Gastroesophageal sphincter (tissue), 4 donors: ENCODE results near the gene MACF1. TPM values are rescaled to one million over a fixed set of nuclear protein-coding genes. Genes with fewer than 3 reads are reported as not detected.
A peak's percentile ranks its signal among the peaks of the same experiment; 100 is the strongest.

Source experiments
- ATAC-seq: fragments of 150-250 bp; one replicate; pipeline ENCODE4 v1.9.1; 2016; ENCODE audit warnings: mild to moderate bottlenecking, moderate library complexity
- H3K27ac ChIP-seq, 4 donors: fragments of 200-600 bp; sonication (generic) in 3 of 4; 1 replicate in 3 of 4; 2 replicates in 1 of 4; pipeline ENCODE4 v1.5.1; 2016 to 2019
- H3K27me3 ChIP-seq: fragments of 200-600 bp; sonication (generic); one replicate; pipeline ENCODE4 v1.5.1; 2019
- H3K36me3 ChIP-seq, 2 donors: fragments of 200-600 bp; sonication (generic); one replicate each; pipeline ENCODE4 v1.5.1; 2019; ENCODE audit warnings: control low read depth in 1 of 2
- H3K4me1 ChIP-seq, 3 donors: fragments of 200-600 bp; sonication (generic); 1 replicate in 2 of 3; 2 replicates in 1 of 3; pipeline ENCODE4 v1.5.1; 2016 to 2019; ENCODE audit warnings: control low read depth in 2 of 3
- H3K4me3 ChIP-seq, 2 donors: fragments of 200-600 bp; sonication (generic); one replicate each; pipeline ENCODE4 v1.5.1; 2019; ENCODE audit warnings: mild to moderate bottlenecking in 1 of 2, moderate library complexity in 1 of 2
- H3K9me3 ChIP-seq, 3 donors: fragments of 200-600 bp; sonication (generic); one replicate each; pipeline ENCODE4 v1.5.1; 2017 to 2019; ENCODE audit warnings: control low read depth in 2 of 3
- CTCF ChIP-seq, 4 experiments: fragments of 200-600 bp in 2 of 4; fragments of 450-650 bp in 2 of 4; sonication (generic) in 1 of 4; IDR thresholded peaks; one replicate each; pipeline ENCODE4 v1.5.1; 2017 to 2019; ENCODE audit warnings: antibody characterized with exemption in 4 of 4, mild to moderate bottlenecking in 2 of 4, moderate library complexity in 2 of 4
- EP300 ChIP-seq: sonication (generic); formaldehyde crosslinking; IDR thresholded peaks from one replicate; pipeline ENCODE4 v1.6.1; 2017; ENCODE audit warnings: antibody characterized with exemption, mild to moderate bottlenecking
- POLR2A ChIP-seq, 2 donors: fragments of 450-650 bp; IDR thresholded peaks; one replicate each; pipeline ENCODE4 v1.6.1; 2017; ENCODE audit warnings: antibody characterized with exemption in 2 of 2, mild to moderate bottlenecking in 2 of 2, moderate library complexity in 1 of 2
- POLR2AphosphoS5 ChIP-seq: sonication (generic); formaldehyde crosslinking; IDR thresholded peaks from one replicate; pipeline ENCODE4 v1.6.1; 2017; ENCODE audit warnings: antibody characterized with exemption
- WGBS, 2 donors: methylation state at CpG; one replicate each; pipeline ENCODE4 v1.1.5; 2018; ENCODE audit warnings: low coverage in 1 of 2; 5-methylcytosine and 5-hydroxymethylcytosine counted together
- total RNA-seq, 4 donors: library from RNA; depleted of rRNA; stranded (reverse); fragments of >200 nt; gene quantifications; one replicate each; pipeline ENCODE4 v1.1.0, GENCODE V29; 2016

Gene MACF1, protein sequence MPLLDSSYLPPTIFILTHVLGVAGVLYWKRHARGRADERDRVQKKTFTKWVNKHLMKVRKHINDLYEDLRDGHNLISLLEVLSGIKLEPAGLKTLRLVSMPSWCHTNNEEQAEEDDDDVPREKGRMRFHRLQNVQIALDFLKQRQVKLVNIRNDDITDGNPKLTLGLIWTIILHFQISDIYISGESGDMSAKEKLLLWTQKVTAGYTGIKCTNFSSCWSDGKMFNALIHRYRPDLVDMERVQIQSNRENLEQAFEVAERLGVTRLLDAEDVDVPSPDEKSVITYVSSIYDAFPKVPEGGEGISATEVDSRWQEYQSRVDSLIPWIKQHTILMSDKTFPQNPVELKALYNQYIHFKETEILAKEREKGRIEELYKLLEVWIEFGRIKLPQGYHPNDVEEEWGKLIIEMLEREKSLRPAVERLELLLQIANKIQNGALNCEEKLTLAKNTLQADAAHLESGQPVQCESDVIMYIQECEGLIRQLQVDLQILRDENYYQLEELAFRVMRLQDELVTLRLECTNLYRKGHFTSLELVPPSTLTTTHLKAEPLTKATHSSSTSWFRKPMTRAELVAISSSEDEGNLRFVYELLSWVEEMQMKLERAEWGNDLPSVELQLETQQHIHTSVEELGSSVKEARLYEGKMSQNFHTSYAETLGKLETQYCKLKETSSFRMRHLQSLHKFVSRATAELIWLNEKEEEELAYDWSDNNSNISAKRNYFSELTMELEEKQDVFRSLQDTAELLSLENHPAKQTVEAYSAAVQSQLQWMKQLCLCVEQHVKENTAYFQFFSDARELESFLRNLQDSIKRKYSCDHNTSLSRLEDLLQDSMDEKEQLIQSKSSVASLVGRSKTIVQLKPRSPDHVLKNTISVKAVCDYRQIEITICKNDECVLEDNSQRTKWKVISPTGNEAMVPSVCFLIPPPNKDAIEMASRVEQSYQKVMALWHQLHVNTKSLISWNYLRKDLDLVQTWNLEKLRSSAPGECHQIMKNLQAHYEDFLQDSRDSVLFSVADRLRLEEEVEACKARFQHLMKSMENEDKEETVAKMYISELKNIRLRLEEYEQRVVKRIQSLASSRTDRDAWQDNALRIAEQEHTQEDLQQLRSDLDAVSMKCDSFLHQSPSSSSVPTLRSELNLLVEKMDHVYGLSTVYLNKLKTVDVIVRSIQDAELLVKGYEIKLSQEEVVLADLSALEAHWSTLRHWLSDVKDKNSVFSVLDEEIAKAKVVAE (N-terminal part only)
- total RNA-seq: 100 to 1,000 TPM; 454 to 752 (median 541) TPM

DNA sequence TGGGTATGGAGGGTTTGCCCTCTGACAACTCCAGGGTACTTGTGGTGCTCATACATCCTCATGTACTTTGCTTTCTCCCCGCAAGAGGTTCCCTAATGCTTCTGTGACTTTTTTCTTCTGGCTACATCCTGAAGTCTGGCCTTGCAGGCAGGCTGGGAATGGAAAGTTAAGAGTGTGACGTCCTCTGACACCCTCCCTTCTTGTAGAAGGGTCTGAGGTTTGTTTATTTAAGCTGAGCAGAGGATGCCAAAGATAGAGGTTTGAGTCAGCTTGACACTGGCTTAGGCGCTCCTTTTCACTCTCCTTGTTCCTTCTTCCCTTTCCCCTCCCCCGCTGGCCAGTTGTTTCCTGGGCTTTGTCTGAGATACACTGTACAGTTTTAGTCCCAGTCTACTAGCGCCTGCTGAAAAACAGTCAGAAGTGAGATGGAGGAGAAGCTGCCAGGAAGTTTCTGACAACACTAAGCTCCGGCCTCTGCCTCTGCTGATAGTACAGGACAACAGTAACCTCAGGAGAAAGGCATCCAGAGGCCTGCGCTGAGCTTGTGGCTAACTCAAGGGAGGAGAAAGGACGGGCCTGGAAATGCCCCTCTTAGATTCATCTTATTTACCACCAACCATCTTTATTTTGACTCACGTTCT, at the start of gene MACF1:
MACF1 (plus strand) TSS at position 255 of the 641 bp plus-strand sequence; CDS start at position 583, 328 bp downstream.
- TF ChIP-seq POLR2A (IDR thresholded peaks at IDR 0.05) (peak in 1 of 2 donors; percentile 34), POLR2AphosphoS5 (peak; percentile 63), EP300 (no peak), CTCF (IDR thresholded peaks at IDR 0.05) (peak; percentile 35 to 81 (median 72))

GRCh38 chr1:39157304-39157703, 47.2 kb upstream of the MACF1 start:
- Histone ChIP-seq H3K9me3 (no peaks in the 10 kb centered on the region), H3K27ac (no peak overlapping the region), H3K27me3 (no peaks in the 10 kb centered on the region), H3K4me1 (peaks cover 31 to 98% (median 61%) of the 10 kb centered on the region in 3 donors), H3K36me3 (no peaks in the 10 kb centered on the region), H3K4me3 (no peak overlapping the region)
- no peak for TF ChIP-seq POLR2AphosphoS5
- no peak for TF ChIP-seq POLR2A (IDR thresholded peaks at IDR 0.05)
- TF ChIP-seq CTCF (IDR thresholded peaks at IDR 0.05): no peak
- no peak for TF ChIP-seq EP300
- ATAC-seq: no peak

More for the DNA sequence above, at the start of gene MACF1:
- Histone ChIP-seq H3K4me3 (peak within 1 kb of the TSS; percentile 48 to 59), H3K27ac (peak within 1 kb of the TSS; percentile 91 to 100 (median 92)), H3K27me3 (no peaks in the 10 kb centered on the region), H3K36me3 (no peaks in the 10 kb centered on the region), H3K9me3 (no peaks in the 10 kb centered on the region), H3K4me1 (peaks cover 0 to 76% (median 8%) of the 10 kb centered on the region in 3 donors)
- peak; percentile 89 for ATAC-seq
- WGBS, 2 donors: 0% methylated on average over 3 to 8 of the region's 9 CpGs

- no peak for ATAC-seq
- WGBS, 2 donors: 50 to 80% methylated on average over 2 to 8 of the region's 11 CpGs
- H3K36me3 ChIP-seq: no peaks in the 10 kb centered on the region
- H3K4me3 ChIP-seq: no peak overlapping the region
- no peaks in the 10 kb centered on the region for H3K9me3 ChIP-seq
- TF ChIP-seq EP300 (no peak), CTCF (IDR thresholded peaks at IDR 0.05) (no peak), POLR2AphosphoS5 (no peak), POLR2A (IDR thresholded peaks at IDR 0.05) (no peak)
- H3K27me3 ChIP-seq: no peaks in the 10 kb centered on the region
- peaks cover 21 to 89% (median 53%) of the 10 kb centered on the region in 3 donors for H3K4me1 ChIP-seq
- H3K27ac ChIP-seq: peak overlapping the region in 3 of 4 donors; percentile 25 to 41 (median 39)
These were observed 46.0 kb upstream of the MACF1 start for GRCh38 chr1:39158327-39159086.
